Ovary (tissue), 3 donors: ENCODE measurements around the gene UBE2N.

Experiments used
- EP300 ChIP-seq: sonication (generic); formaldehyde crosslinking; IDR thresholded peaks from one replicate; pipeline ENCODE4 v1.6.1; 2017; ENCODE audit warnings: antibody characterized with exemption
- TF ChIP-seq, protein P1 (sequence below), 3 donors: fragments of 450-650 bp in 2 of 3; fragments of 200-600 bp in 1 of 3; IDR thresholded peaks; one replicate each; pipeline versions ENCODE4 v1.5.1 to v1.8.0; 2016 to 2022; ENCODE audit warnings: antibody characterized with exemption in 3 of 3, mild to moderate bottlenecking in 1 of 3
- donor health status: DM: no; HTN: no; CAD: no.

DNA sequence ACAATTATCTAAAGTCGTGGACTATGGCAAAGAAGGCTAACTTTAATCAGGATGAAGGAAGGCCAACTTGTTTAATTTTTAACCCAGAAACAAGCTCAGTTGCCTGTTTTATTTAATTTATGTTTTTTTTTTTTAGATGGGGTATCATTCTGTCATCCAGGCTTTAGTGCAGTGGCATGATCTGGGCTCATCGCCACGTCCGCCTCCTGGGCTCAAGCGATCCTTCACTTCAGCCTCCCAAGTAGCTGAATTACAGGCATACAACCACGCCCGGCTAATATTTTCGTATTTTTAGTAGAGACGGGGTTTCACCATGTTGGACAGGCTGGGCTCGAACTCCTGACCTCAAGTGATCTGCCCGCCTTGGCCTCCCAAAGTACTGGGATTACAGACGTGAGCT lies 44.3 kb downstream of the UBE2N start:
- TF ChIP-seq, protein P1, sequence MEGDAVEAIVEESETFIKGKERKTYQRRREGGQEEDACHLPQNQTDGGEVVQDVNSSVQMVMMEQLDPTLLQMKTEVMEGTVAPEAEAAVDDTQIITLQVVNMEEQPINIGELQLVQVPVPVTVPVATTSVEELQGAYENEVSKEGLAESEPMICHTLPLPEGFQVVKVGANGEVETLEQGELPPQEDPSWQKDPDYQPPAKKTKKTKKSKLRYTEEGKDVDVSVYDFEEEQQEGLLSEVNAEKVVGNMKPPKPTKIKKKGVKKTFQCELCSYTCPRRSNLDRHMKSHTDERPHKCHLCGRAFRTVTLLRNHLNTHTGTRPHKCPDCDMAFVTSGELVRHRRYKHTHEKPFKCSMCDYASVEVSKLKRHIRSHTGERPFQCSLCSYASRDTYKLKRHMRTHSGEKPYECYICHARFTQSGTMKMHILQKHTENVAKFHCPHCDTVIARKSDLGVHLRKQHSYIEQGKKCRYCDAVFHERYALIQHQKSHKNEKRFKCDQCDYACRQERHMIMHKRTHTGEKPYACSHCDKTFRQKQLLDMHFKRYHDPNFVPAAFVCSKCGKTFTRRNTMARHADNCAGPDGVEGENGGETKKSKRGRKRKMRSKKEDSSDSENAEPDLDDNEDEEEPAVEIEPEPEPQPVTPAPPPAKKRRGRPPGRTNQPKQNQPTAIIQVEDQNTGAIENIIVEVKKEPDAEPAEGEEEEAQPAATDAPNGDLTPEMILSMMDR (IDR thresholded peaks at IDR 0.05): no peak
- TF ChIP-seq EP300: no peak
